22Rv1 (cell line): ENCODE results near the gene SLC6A11.

Source experiments
- CTCF ChIP-seq: fragments of 450-650 bp; IDR thresholded peaks from 2 replicates; pipeline ENCODE4 v1.5.1; 2017; ENCODE audit warnings: mild to moderate bottlenecking
- ZFX ChIP-seq: fragments of 450-650 bp; IDR thresholded peaks from 2 replicates; pipeline ENCODE4 v1.6.1; 2017; ENCODE audit warnings: antibody characterized with exemption, borderline replicate concordance

DNA sequence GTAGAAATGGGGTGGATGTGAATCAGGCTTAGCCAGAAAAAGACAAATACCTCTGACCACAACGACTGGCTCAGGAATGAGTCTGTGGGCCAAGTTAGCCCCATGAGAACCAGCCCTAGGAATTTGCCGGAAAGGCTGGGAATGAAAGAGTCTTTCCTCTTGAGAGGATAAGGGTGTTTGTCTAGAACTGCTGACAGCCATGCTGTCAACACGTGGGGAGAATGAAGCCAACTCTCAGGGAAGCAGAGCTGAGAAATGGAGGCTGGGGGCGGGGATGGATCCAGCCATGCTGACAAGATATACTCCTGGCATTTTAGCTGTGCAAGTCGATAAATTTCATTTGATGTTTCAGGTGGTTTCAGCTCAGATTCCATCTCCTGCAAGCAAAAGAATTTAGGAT is 165.9 kb downstream of the SLC6A11 start:
- TF ChIP-seq CTCF = no peak
- TF ChIP-seq ZFX = no peak
